Sigmoid colon (tissue), 4 donors: Measurements from ENCODE around the gene GALNT7.

Experiments
- EP300 ChIP-seq, 4 donors: sonication (generic); formaldehyde crosslinking; IDR thresholded peaks; one replicate each; pipeline ENCODE4 v1.6.1; 2017; ENCODE audit warnings: antibody characterized with exemption in 4 of 4
- POLR2A ChIP-seq, 2 donors: fragments of 450-650 bp; IDR thresholded peaks; one replicate each; pipeline ENCODE4 v1.6.1; 2016; ENCODE audit warnings: antibody characterized with exemption in 2 of 2, mild to moderate bottlenecking in 2 of 2, moderate library complexity in 2 of 2
- POLR2AphosphoS5 ChIP-seq, 4 donors: sonication (generic); formaldehyde crosslinking; IDR thresholded peaks; one replicate each; pipeline ENCODE4 v1.6.1; 2017; ENCODE audit warnings: antibody characterized with exemption in 4 of 4
- TF ChIP-seq, protein P1 (sequence below), 4 experiments: fragments of 450-650 bp in 3 of 4; fragments of 200-600 bp in 1 of 4; IDR thresholded peaks; one replicate each; pipeline ENCODE4 v1.5.1; 2016 to 2019; ENCODE audit warnings: antibody characterized with exemption in 4 of 4, mild to moderate bottlenecking in 3 of 4, moderate library complexity in 2 of 4

DNA sequence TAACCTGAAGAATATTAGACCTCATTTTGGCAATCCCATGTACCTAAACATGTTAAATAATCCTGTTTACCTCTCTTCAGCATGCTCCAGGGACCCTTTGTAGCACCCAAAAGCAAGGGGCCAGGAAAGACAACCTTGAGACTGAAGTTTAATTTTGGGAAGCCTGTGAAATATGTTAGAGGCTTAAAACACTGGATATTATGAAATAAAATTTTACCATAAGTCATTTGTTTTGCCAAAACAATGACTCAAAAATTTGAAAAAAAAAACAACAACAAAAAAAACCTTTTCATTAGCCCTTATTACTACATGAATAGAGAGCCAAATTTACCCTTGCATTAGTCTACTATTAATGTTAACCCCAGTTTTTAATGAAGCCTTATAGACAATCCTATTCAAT lies 115.9 kb downstream of the GALNT7 start:
- TF ChIP-seq, protein P1, sequence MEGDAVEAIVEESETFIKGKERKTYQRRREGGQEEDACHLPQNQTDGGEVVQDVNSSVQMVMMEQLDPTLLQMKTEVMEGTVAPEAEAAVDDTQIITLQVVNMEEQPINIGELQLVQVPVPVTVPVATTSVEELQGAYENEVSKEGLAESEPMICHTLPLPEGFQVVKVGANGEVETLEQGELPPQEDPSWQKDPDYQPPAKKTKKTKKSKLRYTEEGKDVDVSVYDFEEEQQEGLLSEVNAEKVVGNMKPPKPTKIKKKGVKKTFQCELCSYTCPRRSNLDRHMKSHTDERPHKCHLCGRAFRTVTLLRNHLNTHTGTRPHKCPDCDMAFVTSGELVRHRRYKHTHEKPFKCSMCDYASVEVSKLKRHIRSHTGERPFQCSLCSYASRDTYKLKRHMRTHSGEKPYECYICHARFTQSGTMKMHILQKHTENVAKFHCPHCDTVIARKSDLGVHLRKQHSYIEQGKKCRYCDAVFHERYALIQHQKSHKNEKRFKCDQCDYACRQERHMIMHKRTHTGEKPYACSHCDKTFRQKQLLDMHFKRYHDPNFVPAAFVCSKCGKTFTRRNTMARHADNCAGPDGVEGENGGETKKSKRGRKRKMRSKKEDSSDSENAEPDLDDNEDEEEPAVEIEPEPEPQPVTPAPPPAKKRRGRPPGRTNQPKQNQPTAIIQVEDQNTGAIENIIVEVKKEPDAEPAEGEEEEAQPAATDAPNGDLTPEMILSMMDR (IDR thresholded peaks at IDR 0.05) = no peak
- TF ChIP-seq POLR2AphosphoS5 (IDR thresholded peaks at IDR 0.05) (no peak), POLR2A (IDR thresholded peaks at IDR 0.05) (no peak), EP300 (IDR thresholded peaks at IDR 0.05) (no peak)
